HG02610 (cell line): ENCODE data around the gene KLHDC9.

Experiments used
- ATAC-seq: cut with Tn5 transposase; IDR thresholded peaks from one replicate; pipeline ENCODE4 v1.9.1; 2021; ENCODE audit warnings: mild to moderate bottlenecking, moderate library complexity; ENCODE audit not compliant: unreplicated experiment

KLHDC9 gene

GRCh38 chr1:161131523-161132409 lies 33.6 kb downstream of the KLHDC9 start:
- no peak for ATAC-seq

DNA sequence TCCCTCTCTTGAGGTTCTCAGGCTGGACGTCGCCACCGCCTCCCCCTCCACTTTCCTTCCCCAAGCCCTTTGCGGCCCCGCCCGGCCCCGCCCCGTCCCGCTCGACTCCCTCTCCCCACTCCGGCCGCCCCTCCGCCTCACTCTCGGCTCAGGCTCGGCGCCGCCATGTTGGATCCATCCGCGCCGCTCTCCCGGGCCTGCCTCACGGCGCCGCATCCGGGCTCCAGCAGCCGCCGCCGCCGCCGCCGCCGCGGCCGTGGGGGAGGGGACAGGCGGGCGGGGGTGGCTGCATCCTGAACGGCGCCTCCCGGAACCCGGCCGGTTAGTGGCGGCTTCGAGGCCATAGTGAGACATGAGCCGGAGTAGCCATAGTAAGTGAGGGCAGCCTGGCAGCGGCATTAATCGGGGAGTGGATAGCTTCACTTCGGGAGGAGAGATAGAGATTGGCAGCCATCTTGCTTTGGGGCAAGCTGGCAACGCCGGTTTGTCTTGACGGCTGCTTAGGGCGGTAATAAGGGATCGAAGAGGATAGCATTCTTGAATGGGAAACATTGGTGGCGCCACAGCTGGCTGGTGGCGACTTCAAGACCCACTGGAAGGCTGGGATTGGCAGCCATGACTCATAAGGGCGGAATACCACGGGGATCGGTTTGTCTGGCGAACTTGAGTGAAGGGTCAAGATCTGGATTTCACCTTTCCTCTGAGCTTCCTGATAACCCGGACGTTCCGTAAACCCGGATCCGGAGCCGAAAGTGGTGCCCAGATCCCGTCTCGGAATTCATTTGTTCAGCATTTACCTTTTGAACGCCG lies 34.5 kb downstream of the KLHDC9 start, which contains the start of gene DEDD:
DEDD (minus strand) TSS at position 258 of the 810 bp plus-strand sequence. CDS start 8,205 bp downstream, outside the sequence.
- ATAC-seq, result peak; percentile 95

- ATAC-seq, result no peak
Measured at GRCh38 chr1:161133220-161133740, 35.1 kb downstream of the KLHDC9 start.

GRCh38 chr1:161137881-161138280 lies 39.7 kb downstream of the KLHDC9 start:
- no peak for ATAC-seq

- no peak for ATAC-seq
Measured at GRCh38 chr1:161138431-161138830, 40.3 kb downstream of the KLHDC9 start.

DNA sequence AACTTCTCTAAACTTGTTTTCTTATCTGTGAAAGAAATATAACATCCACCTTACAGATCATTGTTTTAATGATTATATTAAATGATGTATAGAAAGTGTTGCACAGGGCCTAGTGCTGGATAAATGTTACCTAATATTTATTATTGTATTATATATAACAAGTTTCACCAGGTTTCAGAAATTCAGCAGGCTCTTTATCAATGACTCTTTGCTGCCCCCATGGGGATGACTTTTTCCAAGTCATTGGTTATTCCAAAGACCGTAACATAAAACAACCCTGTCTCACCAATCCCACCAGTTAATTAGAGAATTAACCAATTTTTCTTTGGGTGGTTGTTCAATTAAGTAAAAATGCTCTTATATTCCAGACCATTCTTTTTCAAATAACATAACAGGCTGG lies 41.6 kb downstream of the KLHDC9 start:
- ATAC-seq, result no peak

- no peak for ATAC-seq
Measured at GRCh38 chr1:161140755-161141400, 42.7 kb downstream of the KLHDC9 start.

DNA sequence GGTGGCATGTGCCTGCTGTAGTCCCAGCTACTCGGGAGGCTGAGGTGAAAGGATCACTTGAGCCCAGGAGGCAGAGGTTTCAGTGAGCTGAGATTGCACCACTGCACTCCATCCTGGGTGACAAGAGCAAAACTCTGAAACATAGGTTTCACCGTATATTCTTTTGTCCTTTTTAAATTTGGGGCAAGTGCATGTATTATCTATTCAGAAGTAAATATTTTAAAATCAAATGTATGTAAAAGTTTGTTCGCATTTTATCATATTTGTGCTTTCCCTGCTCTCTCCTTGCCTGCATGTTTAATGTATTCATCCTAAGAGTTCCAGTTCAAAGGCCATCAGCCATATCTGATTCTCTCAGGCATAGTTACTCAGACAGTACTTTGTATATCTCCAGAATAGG lies 47.7 kb downstream of the KLHDC9 start:
- no peak for ATAC-seq
